K562 (cell line): ENCODE data around the gene IL4I1. TPM values are rescaled to one million over a fixed set of nuclear protein-coding genes. Genes with fewer than 3 reads are reported as not detected.

Experiments
- ATAC-seq: fragments of 200-7000 bp; cut with Tn5 transposase; 3 replicates; pipeline ENCODE4 v1.9.1; 2020; ENCODE audit warnings: moderate library complexity
- BruUV-seq: library from RNA; stranded (reverse); fragments of 400-500 nt; replicated peaks from 2 replicates; lab custom pipeline; 2021; lab: Mats Ljungman, UMichigan
- CTCF ChIA-PET: fragments of 300-600 bp; formaldehyde crosslinking; extraction: SDS; loops from one replicate; lab custom pipeline; 2021; ENCODE audit warnings: low intra/inter-chr PET ratio; lab: Yijun Ruan, JAX
- POLR2A ChIA-PET: fragments of 300-600, 350-650 bp; sonication (Branson Sonifier 250); formaldehyde crosslinking; extraction: SDS; loops from one replicate; lab custom pipeline; 2021; ENCODE audit warnings: antibody characterized with exemption, inconsistent platforms; lab: Yijun Ruan, JAX
- DNase-seq, 4 experiments: peaks; one replicate each; pipeline versions ENCODE4 v3.0.0 to v3.0.0-alpha.2; 2011 to 2018; ENCODE audit warnings: low spot score in 3 of 4, mixed read lengths in 3 of 4; ENCODE audit errors: extremely low read depth in 1 of 4
- FAIRE-seq: peaks from 2 replicates; lab custom pipeline; 2011; peaks lifted over from hg19 to GRCh38; lab: Jason Lieb, UNC
- H2AFZ ChIP-seq: 2 replicates; pipeline ENCODE4 v1.6.0; 2011; ENCODE audit warnings: low read depth, low read length, control low read depth, inconsistent platforms
- H3K27ac ChIP-seq: fragments of 200-600 bp; 3 replicates; pipeline ENCODE4 v1.8.0; 2011; ENCODE audit warnings: low read depth, mild to moderate bottlenecking, control low read depth, inconsistent platforms, low read length, moderate library complexity, mixed read lengths; ENCODE audit errors: extremely low read depth
- H3K27me3 ChIP-seq, 2 experiments: fragments of 300-600 bp in 1 of 2; 2 replicates in 1 of 2; 3 replicates in 1 of 2; pipeline versions ENCODE4 v1.6.0 to v1.8.0; 2011; ENCODE audit warnings: inconsistent platforms in 2 of 2, low read length in 2 of 2, mild to moderate bottlenecking in 1 of 2, mixed read lengths in 1 of 2, moderate library complexity in 1 of 2; ENCODE audit not compliant: control insufficient read depth in 2 of 2, insufficient read depth in 2 of 2
- H3K36me3 ChIP-seq: fragments of 300-600 bp; 3 replicates; pipeline ENCODE4 v1.8.0; 2011; ENCODE audit warnings: mild to moderate bottlenecking, low read length, inconsistent platforms; ENCODE audit not compliant: control insufficient read depth, insufficient read depth
- H3K4me1 ChIP-seq, 2 experiments: fragments of 200-600 bp in 1 of 2; replicated peaks in 1 of 2; 2 replicates in 1 of 2; 3 replicates in 1 of 2; pipeline versions ENCODE4 v1.5.1 to v1.8.0; 2011; ENCODE audit warnings: inconsistent platforms in 2 of 2, low read length in 2 of 2, mild to moderate bottlenecking in 1 of 2, mixed read lengths in 1 of 2, moderate library complexity in 1 of 2; ENCODE audit not compliant: control insufficient read depth in 2 of 2, insufficient read depth in 2 of 2
- H3K4me2 ChIP-seq: 2 replicates; pipeline ENCODE4 v1.6.1; 2011; ENCODE audit warnings: low read length, control low read depth, inconsistent platforms, mixed read lengths; ENCODE audit not compliant: insufficient read depth
- H3K4me3 ChIP-seq: fragments of 200-600 bp; sonication (generic), shearing (Covaris generic); 2 replicates; pipeline ENCODE4 v1.5.1; 2016; ENCODE audit warnings: control low read depth, inconsistent platforms
- H3K79me2 ChIP-seq: fragments of 200-600 bp; 3 replicates; pipeline ENCODE4 v1.8.0; 2011; ENCODE audit warnings: low read length, inconsistent platforms; ENCODE audit not compliant: control insufficient read depth, insufficient read depth
- H3K9ac ChIP-seq, 2 experiments: 2 replicates each; pipeline versions ENCODE4 v1.6.0 to v1.6.1; 2011; ENCODE audit warnings: low read depth in 2 of 2, low read length in 2 of 2, control low read depth in 1 of 2, inconsistent platforms in 1 of 2, mild to moderate bottlenecking in 1 of 2, mixed read lengths in 1 of 2; ENCODE audit not compliant: insufficient read depth in 1 of 2
- H3K9me1 ChIP-seq: one replicate; pipeline ENCODE4 v1.6.0; 2011; ENCODE audit warnings: inconsistent platforms, mild to moderate bottlenecking, low read length, moderate library complexity; ENCODE audit not compliant: control insufficient read depth, insufficient read depth
- H3K9me3 ChIP-seq: replicated peaks from 2 replicates; pipeline ENCODE4 v1.5.1; 2011; ENCODE audit warnings: low read depth, low read length, inconsistent platforms; ENCODE audit not compliant: control insufficient read depth, insufficient read depth
- H4K20me1 ChIP-seq: replicated peaks from 2 replicates; pipeline ENCODE4 v1.6.1; 2011; ENCODE audit warnings: low read length, inconsistent platforms, mixed read lengths; ENCODE audit not compliant: control insufficient read depth, insufficient read depth
- GTF3C2 ChIP-seq: IDR thresholded peaks from 3 replicates; pipeline ENCODE4 v1.6.1; 2011; ENCODE audit warnings: borderline replicate concordance, mild to moderate bottlenecking, moderate library complexity; ENCODE audit not compliant: insufficient read length; ENCODE audit errors: extremely low read depth
- NFYB ChIP-seq: IDR thresholded peaks from 2 replicates; pipeline ENCODE4 v1.6.1; 2011; ENCODE audit warnings: mild to moderate bottlenecking, moderate library complexity; ENCODE audit not compliant: insufficient read length; ENCODE audit errors: extremely low read depth
- TFAP4 ChIP-seq: sonication (generic); formaldehyde crosslinking; IDR thresholded peaks from 2 replicates; pipeline ENCODE4 v1.8.0; 2022; ENCODE audit warnings: missing genetic modification reagents, mild to moderate bottlenecking, moderate library complexity, borderline replicate concordance
- ZBTB40 ChIP-seq, 2 experiments: fragments of 450-650 bp in 1 of 2; sonication (generic) in 1 of 2; formaldehyde crosslinking in 1 of 2; IDR thresholded peaks; 2 replicates each; pipeline versions ENCODE4 v1.7.1 to v1.9.0; 2016 to 2022; ENCODE audit warnings: inconsistent platforms in 1 of 2, mild to moderate bottlenecking in 1 of 2, missing genetic modification reagents in 1 of 2
- ZNF436 ChIP-seq: fragments of 250-450, 450-650 bp; sonication (Bioruptor Pico); formaldehyde crosslinking; IDR thresholded peaks from 2 replicates; pipeline ENCODE4 v1.7.0; 2020; ENCODE audit warnings: mild to moderate bottlenecking
- ZZZ3 ChIP-seq: fragments of 450-650 bp; IDR thresholded peaks from 2 replicates; pipeline ENCODE4 v1.6.1; 2016; ENCODE audit warnings: antibody characterized with exemption, mild to moderate bottlenecking, moderate library complexity
- WGBS: fragments of 100-300 bp; shearing (Covaris generic); methylation state at CpG from one replicate; pipeline ENCODE4 v1.1.6; 2016; ENCODE audit warnings: low coverage, mixed read lengths; ENCODE audit not compliant: insufficient coverage; ENCODE audit errors: missing lambda C conversion rate; 5-methylcytosine and 5-hydroxymethylcytosine counted together
- in situ Hi-C: fragments of 300-500 bp; cut with MboI; formaldehyde crosslinking; loops from 4 replicates; pipeline ENCODE4 v1.15.0; 2018; ENCODE audit warnings: inconsistent platforms, mixed read lengths
- intact Hi-C: fragments of 100-400 bp; cut with micrococcal nuclease; formaldehyde crosslinking; loops from 2 replicates; pipeline ENCODE4 v1.14.2; 2022
- polyA plus RNA-seq, 8 experiments: library from polyadenylated mRNA; depleted of rRNA in 4 of 8; stranded (reverse) in 5 of 8; unstranded in 3 of 8; fragments of >200 nt; fragmentation: Nextera tagmentation in 2 of 8; fragmentation: Illumina TruSeq in 1 of 8; extraction: Ambion mirVana in 2 of 8; extraction: Trizol in 1 of 8; gene quantifications; 2 replicates each; pipeline versions ENCODE4 v1.2.1 to v1.2.3, GENCODE V29; 2011 to 2014; ENCODE audit warnings: inconsistent platforms in 1 of 8, missing spikeins in 1 of 8
- total RNA-seq, 7 experiments: library from RNA; depleted of rRNA in 6 of 7; stranded (reverse); fragments of >200 nt in 6 of 7; fragmentation: Illumina TruSeq in 2 of 7; extraction: Trizol in 2 of 7; gene quantifications; 2 replicates each; pipeline versions ENCODE4 v1.2.1 to v1.2.3, GENCODE V29; 2011 to 2021; ENCODE audit warnings: low replicate concordance in 1 of 7

IL4I1 gene
- total and polyA plus RNA-seq, 9 of the 15 experiments (the other 6 are each of a cell fraction or from before 2014, with no cell fraction given): 0.06 to 0.95 (median 0.43) TPM; not detected in 2

GRCh38 chr19:49871349-49871985 lies 25.2 kb downstream of the IL4I1 start:
- H3K4me2 ChIP-seq: no peak overlapping the region
- WGBS: 92% methylated on average over 10 of the region's 17 CpGs
- in situ Hi-C loops (loop anchor here (10.0 kb wide), 1 partner anchor 377 kb away; the partner anchor contains the start of gene RPS11), intact Hi-C loops (loop anchor here (10.0 kb wide), 1 partner anchor 157 kb away; no protein-coding TSS in a partner anchor)
- FAIRE-seq (no peak), DNase-seq (no peak), ATAC-seq (no peak)
- BruUV-seq: no TSS peak
- peaks cover 44% of the 10 kb centered on the region for H3K36me3 ChIP-seq
- ChIA-PET CTCF (interaction anchor here (0.7 kb wide), 1 partner anchor 69 kb away, joined by 3 read pairs; no protein-coding TSS in a partner anchor), POLR2A (no interaction called here)
- H3K9me3 ChIP-seq: no peaks in the 10 kb centered on the region
- peaks cover 45% of the 10 kb centered on the region for H3K79me2 ChIP-seq
- H3K27ac ChIP-seq: peak overlapping the region; percentile 26; the same call in 2 of the 3 replicates
- H3K27me3 ChIP-seq: no peaks in the 10 kb centered on the region
- H3K4me1 ChIP-seq: peaks cover 29 to 90% of the 10 kb centered on the region in 2 experiments
- H3K9ac ChIP-seq: peak overlapping the region in 1 of 2 experiments; percentile 81; a peak in 2 of 4 replicates
- H4K20me1 ChIP-seq: peaks cover 4% of the 10 kb centered on the region; the same call in 1 of the 2 replicates
- H3K9me1 ChIP-seq: peaks cover 4% of the 10 kb centered on the region
- no peak overlapping the region for H2AFZ ChIP-seq
- H3K4me3 ChIP-seq: no peak overlapping the region
- TF ChIP-seq NFYB (no peak), GTF3C2 (peak; percentile 32), ZBTB40 (IDR thresholded peaks at IDR 0.05) (no peak), ZBTB40 (CRISPR knock-in tag; IDR thresholded peaks at IDR 0.05) (no peak), ZZZ3 (no peak), TFAP4 (CRISPR knock-in tag) (0 out of 2 replicates have a peak, but pooled peaks have one; percentile 15), ZNF436 (CRISPR knock-in tag) (peak; percentile 80)
